ENCODE data around the gene UBA5.

UBA5 gene

DNA sequence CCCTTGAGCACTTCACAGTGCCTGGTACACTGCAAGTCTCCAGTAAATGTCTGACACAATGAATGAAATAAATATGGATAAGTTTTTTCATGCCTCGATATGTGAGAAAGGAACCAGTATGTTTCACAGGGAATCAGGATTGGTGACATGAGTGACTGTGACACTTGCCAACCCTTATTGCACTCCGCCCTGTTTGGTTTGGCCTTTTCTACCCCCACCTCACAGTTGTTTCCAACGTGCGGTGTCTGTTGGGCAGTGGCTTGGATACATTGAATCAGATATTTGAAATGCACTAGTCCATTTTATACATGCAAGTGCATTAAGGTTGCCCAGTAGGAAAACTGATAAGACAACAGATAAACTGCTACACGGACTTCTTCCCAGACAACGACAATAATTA is 60.1 kb downstream of the UBA5 start:
- no peak overlapping the region for H3K4me3 ChIP-seq (replicated peaks; ENCODE audit: low read depth, low read length)
- TF ChIP-seq, protein P1, sequence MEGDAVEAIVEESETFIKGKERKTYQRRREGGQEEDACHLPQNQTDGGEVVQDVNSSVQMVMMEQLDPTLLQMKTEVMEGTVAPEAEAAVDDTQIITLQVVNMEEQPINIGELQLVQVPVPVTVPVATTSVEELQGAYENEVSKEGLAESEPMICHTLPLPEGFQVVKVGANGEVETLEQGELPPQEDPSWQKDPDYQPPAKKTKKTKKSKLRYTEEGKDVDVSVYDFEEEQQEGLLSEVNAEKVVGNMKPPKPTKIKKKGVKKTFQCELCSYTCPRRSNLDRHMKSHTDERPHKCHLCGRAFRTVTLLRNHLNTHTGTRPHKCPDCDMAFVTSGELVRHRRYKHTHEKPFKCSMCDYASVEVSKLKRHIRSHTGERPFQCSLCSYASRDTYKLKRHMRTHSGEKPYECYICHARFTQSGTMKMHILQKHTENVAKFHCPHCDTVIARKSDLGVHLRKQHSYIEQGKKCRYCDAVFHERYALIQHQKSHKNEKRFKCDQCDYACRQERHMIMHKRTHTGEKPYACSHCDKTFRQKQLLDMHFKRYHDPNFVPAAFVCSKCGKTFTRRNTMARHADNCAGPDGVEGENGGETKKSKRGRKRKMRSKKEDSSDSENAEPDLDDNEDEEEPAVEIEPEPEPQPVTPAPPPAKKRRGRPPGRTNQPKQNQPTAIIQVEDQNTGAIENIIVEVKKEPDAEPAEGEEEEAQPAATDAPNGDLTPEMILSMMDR (IDR thresholded peaks at IDR 0.05; ENCODE audit: insufficient read depth, low read length, poor library complexity, severe bottlenecking), result no peak
- DNase-seq (ENCODE audit: extremely low read depth, insufficient read length), result no peak

DNA sequence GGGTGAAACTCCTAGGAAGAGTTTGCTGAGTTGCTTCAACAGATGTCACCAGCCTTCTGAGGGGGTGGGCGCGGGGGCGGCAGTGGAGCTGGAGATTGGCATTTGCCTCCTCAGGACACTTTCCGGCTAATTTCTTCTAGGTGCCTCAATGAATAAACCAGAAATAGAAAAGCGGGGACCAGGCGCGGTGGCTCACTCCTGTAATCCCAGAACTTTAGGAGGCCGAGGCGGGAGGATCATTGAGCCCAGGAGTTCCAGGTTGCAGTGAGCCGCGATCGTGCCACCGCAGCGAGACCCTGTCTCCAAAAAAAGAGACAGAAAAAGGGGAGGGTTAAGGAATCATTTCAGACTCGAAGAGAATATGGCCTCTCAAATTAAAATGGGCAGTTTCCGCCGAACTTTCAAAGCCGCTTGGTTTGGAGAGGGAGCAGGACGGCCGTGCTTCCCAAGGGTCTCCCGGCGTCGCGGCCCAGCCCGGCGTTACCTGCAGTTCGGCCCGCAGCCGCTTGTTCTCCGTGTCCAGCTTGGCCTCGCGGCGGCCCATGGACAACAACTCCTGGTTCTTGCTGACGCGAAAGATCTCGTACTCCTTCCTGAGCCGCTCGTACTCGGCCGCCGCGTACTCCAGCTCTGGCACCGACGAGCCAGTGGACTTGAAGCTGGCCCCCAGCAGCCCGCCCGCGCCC is 61.5 kb downstream of the UBA5 start:
- Histone ChIP-seq H3K27me3 (replicated peaks; ENCODE audit: control insufficient read depth, insufficient read depth, low read length) (no peaks in the 10 kb centered on the region), H3K4me3 (replicated peaks; ENCODE audit: low read depth, low read length) (peak overlapping the region; percentile 90), H3K36me3 (ENCODE audit: control insufficient read depth, insufficient read depth, low read length) (no peaks in the 10 kb centered on the region)
- TF ChIP-seq, protein P1 (IDR thresholded peaks at IDR 0.05; ENCODE audit: insufficient read depth, low read length, poor library complexity, severe bottlenecking), result no peak
- peak; percentile 12 for DNase-seq (ENCODE audit: extremely low read depth, insufficient read length)

More for the DNA sequence above, 60.1 kb downstream of the UBA5 start:
- H3K36me3 ChIP-seq (ENCODE audit: control insufficient read depth, insufficient read depth, low read length), result no peaks in the 10 kb centered on the region
- H3K27me3 ChIP-seq (replicated peaks; ENCODE audit: control insufficient read depth, insufficient read depth, low read length), result no peaks in the 10 kb centered on the region

- peak; percentile 93 for DNase-seq (ENCODE audit: extremely low read depth, insufficient read length)
- TF ChIP-seq, protein P1 (IDR thresholded peaks at IDR 0.05; ENCODE audit: insufficient read depth, low read length, poor library complexity, severe bottlenecking), result no peak
- H3K36me3 ChIP-seq (ENCODE audit: control insufficient read depth, insufficient read depth, low read length), result no peaks in the 10 kb centered on the region
- no peaks in the 10 kb centered on the region for H3K27me3 ChIP-seq (replicated peaks; ENCODE audit: control insufficient read depth, insufficient read depth, low read length)
- peak within 1 kb of the TSS; percentile 90 for H3K4me3 ChIP-seq (replicated peaks; ENCODE audit: low read depth, low read length)
Observed at GRCh38 chr3:132722165-132723023, 62.3 kb downstream of the UBA5 start, which contains the start of gene NPHP3. TSS of gene NPHP3 (minus strand) at chr3:132722409. CDS start at chr3:132722355, 54 bp downstream.

- TF ChIP-seq, protein P1 (IDR thresholded peaks at IDR 0.05; ENCODE audit: insufficient read depth, low read length, poor library complexity, severe bottlenecking), result no peak
Observed at GRCh38 chr3:132723024-132723950, 63.2 kb downstream of the UBA5 start.

GRCh38 chr3:132726341-132726823 is 66.3 kb downstream of the UBA5 start:
- Histone ChIP-seq H3K36me3 (ENCODE audit: control insufficient read depth, insufficient read depth, low read length) (no peaks in the 10 kb centered on the region), H3K4me3 (replicated peaks; ENCODE audit: low read depth, low read length) (no peak overlapping the region), H3K27me3 (replicated peaks; ENCODE audit: control insufficient read depth, insufficient read depth, low read length) (no peaks in the 10 kb centered on the region; the same call in 1 of the 2 replicates)
- peak; percentile 2 for DNase-seq (ENCODE audit: extremely low read depth, insufficient read length)
- TF ChIP-seq, protein P1 (IDR thresholded peaks at IDR 0.05; ENCODE audit: insufficient read depth, low read length, poor library complexity, severe bottlenecking), result peak; percentile 58

More at GRCh38 chr3:132723024-132723950, 63.2 kb downstream of the UBA5 start:
- Histone ChIP-seq H3K36me3 (ENCODE audit: control insufficient read depth, insufficient read depth, low read length) (no peaks in the 10 kb centered on the region), H3K27me3 (replicated peaks; ENCODE audit: control insufficient read depth, insufficient read depth, low read length) (no peaks in the 10 kb centered on the region), H3K4me3 (replicated peaks; ENCODE audit: low read depth, low read length) (peak overlapping the region; percentile 62)
- DNase-seq (ENCODE audit: extremely low read depth, insufficient read length), result no peak

Data from GM06990 (cell line).